K562 (cell line): ENCODE results near the gene CCDC18. TPM values are rescaled to one million over a fixed set of nuclear protein-coding genes. Genes with fewer than 3 reads are reported as not detected.

ENCODE experiments used
- COPS2 ChIP-seq: fragments of 450-650 bp; conservative IDR thresholded peaks from 2 replicates; pipeline ENCODE4 v1.6.1; 2016; ENCODE audit warnings: mild to moderate bottlenecking, moderate library complexity
- NCOA1 ChIP-seq: fragments of 450-650 bp; IDR thresholded peaks from 2 replicates; pipeline ENCODE4 v1.6.1; 2016; ENCODE audit warnings: low read depth
- NFXL1 ChIP-seq: fragments of 450-650 bp; formaldehyde crosslinking; IDR thresholded peaks from 2 replicates; pipeline ENCODE4 v1.4.0; 2021; ENCODE audit warnings: mild to moderate bottlenecking
- RHOXF2B ChIP-seq: fragments of 250-450 bp; sonication (Bioruptor Pico); conservative IDR thresholded peaks from 2 replicates; pipeline ENCODE4 v1.5.1; 2021
- polyA plus RNA-seq, 8 experiments: library from polyadenylated mRNA; depleted of rRNA in 4 of 8; stranded (reverse) in 5 of 8; unstranded in 3 of 8; fragments of >200 nt; fragmentation: Nextera tagmentation in 2 of 8; fragmentation: Illumina TruSeq in 1 of 8; extraction: Ambion mirVana in 2 of 8; extraction: Trizol in 1 of 8; gene quantifications; 2 replicates each; pipeline versions ENCODE4 v1.2.1 to v1.2.3, GENCODE V29; 2011 to 2014; ENCODE audit warnings: inconsistent platforms in 1 of 8, missing spikeins in 1 of 8
- total RNA-seq, 7 experiments: library from RNA; depleted of rRNA in 6 of 7; stranded (reverse); fragments of >200 nt in 6 of 7; fragmentation: Illumina TruSeq in 2 of 7; extraction: Trizol in 2 of 7; gene quantifications; 2 replicates each; pipeline versions ENCODE4 v1.2.1 to v1.2.3, GENCODE V29; 2011 to 2021; ENCODE audit warnings: low replicate concordance in 1 of 7
- TF ChIP-seq, protein P1 (sequence below): fragments of 150-350 bp; conservative IDR thresholded peaks from 2 replicates; pipeline ENCODE4 v1.6.1; 2014; ENCODE audit warnings: low read length
- TF ChIP-seq, protein P2 (sequence below): fragments of 250-450 bp; sonication (Bioruptor Pico); IDR thresholded peaks from 2 replicates; pipeline ENCODE4 v1.8.0; 2022; ENCODE audit warnings: inconsistent platforms
- TF ChIP-seq, protein P3 (sequence below): IDR thresholded peaks from 2 replicates; pipeline ENCODE4 v1.6.1; 2011; ENCODE audit warnings: borderline replicate concordance, low read depth, mild to moderate bottlenecking, moderate library complexity, low read length; ENCODE audit not compliant: insufficient read depth, poor library complexity, severe bottlenecking

CCDC18 gene
- total and polyA plus RNA-seq, 9 of the 15 experiments (the other 6 are each of a cell fraction or from before 2014, with no cell fraction given): 19.5 to 34.2 (median 24.3) TPM

DNA sequence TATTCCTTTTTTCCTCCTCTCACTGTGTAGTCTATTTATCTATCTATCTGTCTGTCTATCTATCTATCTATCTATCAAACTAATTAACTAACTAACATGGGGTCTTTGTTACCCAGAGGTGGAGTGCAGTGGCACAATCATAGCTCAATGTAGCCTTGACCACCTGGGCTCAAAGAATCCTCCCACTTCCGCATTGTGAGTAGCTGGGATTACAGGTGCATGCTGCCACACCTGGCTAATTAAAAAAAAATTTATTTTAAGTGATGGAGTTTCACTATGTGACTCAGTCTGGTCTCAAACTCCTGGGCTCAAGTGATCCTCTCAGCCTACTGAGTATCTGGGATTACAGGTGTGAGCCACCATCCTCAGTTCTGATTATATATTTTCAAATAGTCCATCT, 71.4 kb downstream of the CCDC18 start (continued):
- TF ChIP-seq, protein P1, sequence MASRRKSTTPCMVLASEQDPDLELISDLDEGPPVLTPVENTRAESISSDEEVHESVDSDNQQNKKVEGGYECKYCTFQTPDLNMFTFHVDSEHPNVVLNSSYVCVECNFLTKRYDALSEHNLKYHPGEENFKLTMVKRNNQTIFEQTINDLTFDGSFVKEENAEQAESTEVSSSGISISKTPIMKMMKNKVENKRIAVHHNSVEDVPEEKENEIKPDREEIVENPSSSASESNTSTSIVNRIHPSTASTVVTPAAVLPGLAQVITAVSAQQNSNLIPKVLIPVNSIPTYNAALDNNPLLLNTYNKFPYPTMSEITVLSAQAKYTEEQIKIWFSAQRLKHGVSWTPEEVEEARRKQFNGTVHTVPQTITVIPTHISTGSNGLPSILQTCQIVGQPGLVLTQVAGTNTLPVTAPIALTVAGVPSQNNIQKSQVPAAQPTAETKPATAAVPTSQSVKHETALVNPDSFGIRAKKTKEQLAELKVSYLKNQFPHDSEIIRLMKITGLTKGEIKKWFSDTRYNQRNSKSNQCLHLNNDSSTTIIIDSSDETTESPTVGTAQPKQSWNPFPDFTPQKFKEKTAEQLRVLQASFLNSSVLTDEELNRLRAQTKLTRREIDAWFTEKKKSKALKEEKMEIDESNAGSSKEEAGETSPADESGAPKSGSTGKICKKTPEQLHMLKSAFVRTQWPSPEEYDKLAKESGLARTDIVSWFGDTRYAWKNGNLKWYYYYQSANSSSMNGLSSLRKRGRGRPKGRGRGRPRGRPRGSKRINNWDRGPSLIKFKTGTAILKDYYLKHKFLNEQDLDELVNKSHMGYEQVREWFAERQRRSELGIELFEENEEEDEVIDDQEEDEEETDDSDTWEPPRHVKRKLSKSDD: no peak
- TF ChIP-seq, protein P2, sequence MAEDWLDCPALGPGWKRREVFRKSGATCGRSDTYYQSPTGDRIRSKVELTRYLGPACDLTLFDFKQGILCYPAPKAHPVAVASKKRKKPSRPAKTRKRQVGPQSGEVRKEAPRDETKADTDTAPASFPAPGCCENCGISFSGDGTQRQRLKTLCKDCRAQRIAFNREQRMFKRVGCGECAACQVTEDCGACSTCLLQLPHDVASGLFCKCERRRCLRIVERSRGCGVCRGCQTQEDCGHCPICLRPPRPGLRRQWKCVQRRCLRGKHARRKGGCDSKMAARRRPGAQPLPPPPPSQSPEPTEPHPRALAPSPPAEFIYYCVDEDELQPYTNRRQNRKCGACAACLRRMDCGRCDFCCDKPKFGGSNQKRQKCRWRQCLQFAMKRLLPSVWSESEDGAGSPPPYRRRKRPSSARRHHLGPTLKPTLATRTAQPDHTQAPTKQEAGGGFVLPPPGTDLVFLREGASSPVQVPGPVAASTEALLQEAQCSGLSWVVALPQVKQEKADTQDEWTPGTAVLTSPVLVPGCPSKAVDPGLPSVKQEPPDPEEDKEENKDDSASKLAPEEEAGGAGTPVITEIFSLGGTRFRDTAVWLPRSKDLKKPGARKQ: no peak
- no peak for TF ChIP-seq NCOA1
- no peak for TF ChIP-seq NFXL1 (CRISPR knock-in tag)
- TF ChIP-seq RHOXF2B (CRISPR knock-in tag): no peak
- no peak for TF ChIP-seq COPS2
- TF ChIP-seq, protein P3, sequence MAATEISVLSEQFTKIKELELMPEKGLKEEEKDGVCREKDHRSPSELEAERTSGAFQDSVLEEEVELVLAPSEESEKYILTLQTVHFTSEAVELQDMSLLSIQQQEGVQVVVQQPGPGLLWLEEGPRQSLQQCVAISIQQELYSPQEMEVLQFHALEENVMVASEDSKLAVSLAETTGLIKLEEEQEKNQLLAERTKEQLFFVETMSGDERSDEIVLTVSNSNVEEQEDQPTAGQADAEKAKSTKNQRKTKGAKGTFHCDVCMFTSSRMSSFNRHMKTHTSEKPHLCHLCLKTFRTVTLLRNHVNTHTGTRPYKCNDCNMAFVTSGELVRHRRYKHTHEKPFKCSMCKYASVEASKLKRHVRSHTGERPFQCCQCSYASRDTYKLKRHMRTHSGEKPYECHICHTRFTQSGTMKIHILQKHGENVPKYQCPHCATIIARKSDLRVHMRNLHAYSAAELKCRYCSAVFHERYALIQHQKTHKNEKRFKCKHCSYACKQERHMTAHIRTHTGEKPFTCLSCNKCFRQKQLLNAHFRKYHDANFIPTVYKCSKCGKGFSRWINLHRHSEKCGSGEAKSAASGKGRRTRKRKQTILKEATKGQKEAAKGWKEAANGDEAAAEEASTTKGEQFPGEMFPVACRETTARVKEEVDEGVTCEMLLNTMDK: no peak
